Measurements from ENCODE around the gene CFAP126.
"Not testable (repeated sequence)": the region's sequence is repeated elsewhere in the genome, so short reads cannot be mapped to it uniquely, and the experiment has no call there.

Gene CFAP126

GRCh38 chr1:161367684-161368400 lies at the start of gene CFAP126:
CFAP126 (minus strand) TSS chr1:161367876; CDS start chr1:161367868, 8 bp downstream.
- peak; percentile 74 for DNase-seq (ENCODE audit: low read depth)
- H3K4me3 ChIP-seq (ENCODE audit: low read depth, low read length) = no peak within 1 kb of the TSS
- no peak for TF ChIP-seq MYC (IDR thresholded peaks at IDR 0.05; ENCODE audit: low read depth, low read length)
- TF ChIP-seq POLR2A (IDR thresholded peaks at IDR 0.05; ENCODE audit: extremely low read depth, insufficient read length) = no peak
- no peak for TF ChIP-seq CTCF (IDR thresholded peaks at IDR 0.05; ENCODE audit: low read depth, low read length)
- no peak for TF ChIP-seq MAX (IDR thresholded peaks at IDR 0.05; ENCODE audit: low read depth, low read length)

- not testable (repeated sequence) for H3K4me3 ChIP-seq (ENCODE audit: low read depth, low read length); DNase-seq (ENCODE audit: low read depth)
Observed at GRCh38 chr1:161413050-161413449, 45.4 kb upstream of the CFAP126 start.

- not testable (repeated sequence) for H3K4me3 ChIP-seq (ENCODE audit: low read depth, low read length); DNase-seq (ENCODE audit: low read depth)
Observed at GRCh38 chr1:161410636-161410970, 42.9 kb upstream of the CFAP126 start.

- DNase-seq (ENCODE audit: low read depth) = not testable (repeated sequence)
Observed at GRCh38 chr1:161409848-161410635, 42.4 kb upstream of the CFAP126 start.

GRCh38 chr1:161408429-161409052 lies 40.9 kb upstream of the CFAP126 start:
- TF ChIP-seq MAX (IDR thresholded peaks at IDR 0.05; ENCODE audit: low read depth, low read length) = no peak
- TF ChIP-seq CTCF (IDR thresholded peaks at IDR 0.05; ENCODE audit: low read depth, low read length) = no peak
- TF ChIP-seq POLR2A (IDR thresholded peaks at IDR 0.05; ENCODE audit: extremely low read depth, insufficient read length) = no peak
- TF ChIP-seq MYC (IDR thresholded peaks at IDR 0.05; ENCODE audit: low read depth, low read length) = no peak
- no peak for DNase-seq (ENCODE audit: low read depth)
- H3K4me3 ChIP-seq (ENCODE audit: low read depth, low read length) = no peak overlapping the region

More at GRCh38 chr1:161409848-161410635, 42.4 kb upstream of the CFAP126 start:
- not testable (repeated sequence) for H3K4me3 ChIP-seq (ENCODE audit: low read depth, low read length)

GRCh38 chr1:161407451-161407985 lies 39.8 kb upstream of the CFAP126 start:
- DNase-seq (ENCODE audit: low read depth) = no peak
- H3K4me3 ChIP-seq (ENCODE audit: low read depth, low read length) = no peak overlapping the region
- TF ChIP-seq CTCF (IDR thresholded peaks at IDR 0.05; ENCODE audit: low read depth, low read length) (no peak), MAX (IDR thresholded peaks at IDR 0.05; ENCODE audit: low read depth, low read length) (no peak), POLR2A (IDR thresholded peaks at IDR 0.05; ENCODE audit: extremely low read depth, insufficient read length) (no peak), MYC (IDR thresholded peaks at IDR 0.05; ENCODE audit: low read depth, low read length) (no peak)

GRCh38 chr1:161406551-161406950 lies 38.9 kb upstream of the CFAP126 start:
- not testable (repeated sequence) for DNase-seq (ENCODE audit: low read depth); H3K4me3 ChIP-seq (ENCODE audit: low read depth, low read length)
